Ramos (cell line): ENCODE data around the gene PRKN.
"Not testable (repeated sequence)": the region's sequence is repeated elsewhere in the genome, so short reads cannot be mapped to it uniquely, and the experiment has no call there.

ENCODE experiments used
- in situ Hi-C: fragments of 300-500 bp; cut with MboI; formaldehyde crosslinking; loops from one replicate; pipeline ENCODE4 v1.14.3; 2022; ENCODE audit warnings: low sequenced_read_pairs; ENCODE audit not compliant: unreplicated experiment

Gene PRKN

GRCh38 chr6:161903584-161904212, 823.9 kb downstream of the PRKN start:
- in situ Hi-C loops, result no loop called here

- in situ Hi-C loops, result no loop called here
Observed at GRCh38 chr6:161901740-161902426, 825.7 kb downstream of the PRKN start.

- in situ Hi-C loops, result no loop called here
Observed at GRCh38 chr6:161894436-161894835, 833.1 kb downstream of the PRKN start.

- in situ Hi-C loops, result no loop called here
Observed at GRCh38 chr6:161891542-161891941, 836.0 kb downstream of the PRKN start.

GRCh38 chr6:161890832-161891297, 836.7 kb downstream of the PRKN start:
- in situ Hi-C loops, result no loop called here

GRCh38 chr6:161890133-161890831, 837.3 kb downstream of the PRKN start:
- in situ Hi-C loops, result no loop called here

- in situ Hi-C loops, result no loop called here
Observed at GRCh38 chr6:161889324-161889723, 838.2 kb downstream of the PRKN start.

- in situ Hi-C loops, result not testable (repeated sequence)
Observed at GRCh38 chr6:161886545-161886944, 841.0 kb downstream of the PRKN start.

- in situ Hi-C loops, result no loop called here
Observed at GRCh38 chr6:161884782-161885181, 842.8 kb downstream of the PRKN start.

- in situ Hi-C loops, result no loop called here
Observed at GRCh38 chr6:161882196-161882765, 845.3 kb downstream of the PRKN start.

- in situ Hi-C loops, result no loop called here
Observed at GRCh38 chr6:161880056-161880455, 847.5 kb downstream of the PRKN start.

- in situ Hi-C loops, result no loop called here
Observed at GRCh38 chr6:161876231-161876630, 851.3 kb downstream of the PRKN start.

GRCh38 chr6:161870236-161870901, 857.2 kb downstream of the PRKN start:
- in situ Hi-C loops, result no loop called here

GRCh38 chr6:161869491-161869890, 858.1 kb downstream of the PRKN start:
- in situ Hi-C loops, result no loop called here

- in situ Hi-C loops, result no loop called here
Observed at GRCh38 chr6:161866570-161866969, 861.0 kb downstream of the PRKN start.

- in situ Hi-C loops, result not testable (repeated sequence)
Observed at GRCh38 chr6:161861061-161861460, 866.5 kb downstream of the PRKN start.

GRCh38 chr6:161853657-161854056, 873.9 kb downstream of the PRKN start:
- in situ Hi-C loops, result no loop called here

GRCh38 chr6:161851486-161851885, 876.1 kb downstream of the PRKN start:
- in situ Hi-C loops, result not testable (repeated sequence)

GRCh38 chr6:161850562-161850961, 877.0 kb downstream of the PRKN start:
- in situ Hi-C loops, result no loop called here

GRCh38 chr6:161847628-161848027, 879.9 kb downstream of the PRKN start:
- in situ Hi-C loops, result no loop called here
